OCI-LY7 (cell line): ENCODE measurements around the gene STXBP3. TPM values are rescaled to one million over a fixed set of nuclear protein-coding genes. Genes with fewer than 3 reads are reported as not detected.
A peak's percentile ranks its signal among the peaks of the same experiment; 100 is the strongest.

Source experiments
- BruUV-seq: library from RNA; stranded (reverse); fragments of 400-500 nt; replicated peaks from 2 replicates; lab custom pipeline; 2021; lab: Mats Ljungman, UMichigan
- CTCF ChIA-PET: fragments of 300-600 bp; sonication (Branson Sonifier 250); formaldehyde crosslinking; loops from one replicate; lab custom pipeline; 2022; ENCODE audit warnings: antibody characterized with exemption; ENCODE audit not compliant: unreplicated experiment; lab: Charles Lee
- POLR2A ChIA-PET: fragments of 300-600 bp; sonication (Branson Sonifier 250); formaldehyde crosslinking; loops from one replicate; lab custom pipeline; 2022; ENCODE audit warnings: antibody characterized with exemption; lab: Charles Lee
- DNase-seq: peaks from one replicate; pipeline ENCODE4 v3.0.0-alpha.2; 2015; ENCODE audit warnings: low spot score
- H2AFZ ChIP-seq: fragments of 200-600 bp; sonication (generic), shearing (Covaris generic); 2 replicates; pipeline ENCODE4 v1.6.1; 2014; ENCODE audit warnings: mild to moderate bottlenecking, antibody characterized with exemption, low read length, moderate library complexity
- H3K27ac ChIP-seq: fragments of 200-600 bp; sonication (generic); 2 replicates; pipeline ENCODE4 v1.5.1; 2014; ENCODE audit warnings: mixed run types, low read depth, mild to moderate bottlenecking, moderate library complexity, low read length, inconsistent platforms; ENCODE audit not compliant: poor library complexity, severe bottlenecking
- H3K36me3 ChIP-seq: fragments of 200-600 bp; sonication (generic); 2 replicates; pipeline ENCODE4 v1.6.1; 2014; ENCODE audit warnings: mild to moderate bottlenecking, antibody characterized with exemption, low read length, moderate library complexity, mixed read lengths; ENCODE audit not compliant: insufficient read depth
- H3K4me1 ChIP-seq: fragments of 200-600 bp; sonication (generic); 2 replicates; pipeline ENCODE4 v1.5.1; 2014; ENCODE audit warnings: mild to moderate bottlenecking, low read length; ENCODE audit not compliant: insufficient read depth, poor library complexity, severe bottlenecking
- H3K4me2 ChIP-seq: fragments of 200-600 bp; sonication (generic); 2 replicates; pipeline ENCODE4 v1.6.1; 2014; ENCODE audit warnings: mild to moderate bottlenecking, low read length
- H3K4me3 ChIP-seq: fragments of 200-600 bp; sonication (generic); 2 replicates; pipeline ENCODE4 v1.5.1; 2014; ENCODE audit warnings: mild to moderate bottlenecking, low read depth, low read length; ENCODE audit not compliant: poor library complexity, severe bottlenecking
- H3K79me2 ChIP-seq: fragments of 200-600 bp; sonication (generic); 2 replicates; pipeline ENCODE4 v1.6.1; 2016; ENCODE audit warnings: low read depth, mild to moderate bottlenecking, low read length, moderate library complexity, mixed read lengths; ENCODE audit not compliant: insufficient read depth
- H3K9me2 ChIP-seq: fragments of 200-600 bp; sonication (generic); 2 replicates; pipeline ENCODE4 v1.6.1; 2016; ENCODE audit warnings: mild to moderate bottlenecking, low read length, mixed read lengths; ENCODE audit not compliant: insufficient read depth
- H3K9me3 ChIP-seq: fragments of 200-600 bp; sonication (generic); 2 replicates; pipeline ENCODE4 v1.6.1; 2014; ENCODE audit warnings: mild to moderate bottlenecking, mixed run types, low read length, mixed read lengths
- H4K20me1 ChIP-seq: fragments of 200-600 bp; sonication (generic); 2 replicates; pipeline ENCODE4 v1.6.1; 2014; ENCODE audit warnings: mild to moderate bottlenecking, antibody characterized with exemption, low read length, moderate library complexity, mixed read lengths; ENCODE audit not compliant: insufficient read depth
- EZH2phosphoT487 ChIP-seq: fragments of 200-600 bp; sonication (generic); IDR thresholded peaks from 2 replicates; pipeline ENCODE4 v1.6.1; 2018; ENCODE audit warnings: low read depth, borderline replicate concordance, mild to moderate bottlenecking, mixed run types, antibody characterized with exemption, low read length, moderate library complexity, mixed read lengths
- intact Hi-C: fragments of 100-400 bp; cut with micrococcal nuclease; formaldehyde crosslinking; loops from one replicate; pipeline ENCODE4 v1.10.0; 2022; ENCODE audit not compliant: unreplicated experiment
- total RNA-seq, 2 experiments: library from RNA; depleted of rRNA in 1 of 2; stranded (reverse); fragments of >200 nt in 1 of 2; shearing (Covaris generic) in 1 of 2; gene quantifications; 2 replicates each; pipeline ENCODE4 v1.2.3, GENCODE V29; 2014 to 2022
- TF ChIP-seq, protein P1 (sequence below): fragments of 200-600 bp; sonication (generic); conservative IDR thresholded peaks from 2 replicates; pipeline ENCODE4 v1.5.1; 2014; ENCODE audit warnings: mild to moderate bottlenecking, antibody characterized with exemption, low read length, moderate library complexity, mixed read lengths

STXBP3 gene
- total RNA-seq, 2 experiments from 2014 or later: 27.7 to 38.2 TPM

DNA sequence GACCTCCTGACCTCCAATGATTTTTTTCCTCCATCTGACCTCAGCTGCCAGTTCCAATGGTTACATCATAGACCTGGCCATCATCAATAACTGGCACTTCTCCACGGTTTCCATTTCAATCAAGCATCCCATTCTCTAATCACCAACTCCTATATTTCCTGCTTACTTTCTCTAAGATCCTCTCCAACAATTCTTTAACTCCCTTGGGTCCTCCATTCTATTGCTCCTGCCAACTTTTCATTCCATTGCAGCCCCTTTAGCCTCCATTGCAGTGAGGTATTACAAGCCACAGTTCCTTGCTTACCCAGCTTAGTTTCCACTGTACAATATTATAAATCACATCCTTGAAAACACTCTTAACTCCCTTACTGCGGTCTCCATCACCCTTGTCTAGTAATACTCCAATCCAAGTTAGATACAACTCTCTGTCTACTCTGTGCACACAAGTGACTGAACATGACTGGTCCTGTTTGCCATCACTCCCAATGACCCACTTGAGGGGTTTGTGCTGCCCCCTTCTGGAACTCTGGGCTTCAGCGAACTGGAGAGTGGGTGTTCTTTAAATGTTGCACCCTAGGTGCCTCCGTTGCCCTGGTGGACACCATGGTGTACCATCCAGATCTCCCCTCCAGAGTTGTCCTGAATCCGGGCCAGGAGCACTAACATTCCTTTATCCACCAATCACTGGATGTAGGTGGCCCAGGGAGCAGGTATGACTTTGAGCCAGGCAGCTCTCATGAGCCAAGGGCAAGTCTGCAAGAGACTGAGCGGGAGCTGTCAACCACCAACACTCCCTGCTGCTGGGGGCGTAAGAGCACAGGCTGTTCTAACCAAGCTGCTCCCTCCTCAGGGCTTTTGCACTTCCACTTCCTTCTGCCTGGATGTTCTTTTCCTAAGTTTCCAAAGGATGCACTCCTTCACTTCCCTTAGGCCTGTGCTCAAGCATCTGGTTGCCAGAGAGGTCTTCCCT, 37.5 kb upstream of the STXBP3 start:
- TF ChIP-seq, protein P1, sequence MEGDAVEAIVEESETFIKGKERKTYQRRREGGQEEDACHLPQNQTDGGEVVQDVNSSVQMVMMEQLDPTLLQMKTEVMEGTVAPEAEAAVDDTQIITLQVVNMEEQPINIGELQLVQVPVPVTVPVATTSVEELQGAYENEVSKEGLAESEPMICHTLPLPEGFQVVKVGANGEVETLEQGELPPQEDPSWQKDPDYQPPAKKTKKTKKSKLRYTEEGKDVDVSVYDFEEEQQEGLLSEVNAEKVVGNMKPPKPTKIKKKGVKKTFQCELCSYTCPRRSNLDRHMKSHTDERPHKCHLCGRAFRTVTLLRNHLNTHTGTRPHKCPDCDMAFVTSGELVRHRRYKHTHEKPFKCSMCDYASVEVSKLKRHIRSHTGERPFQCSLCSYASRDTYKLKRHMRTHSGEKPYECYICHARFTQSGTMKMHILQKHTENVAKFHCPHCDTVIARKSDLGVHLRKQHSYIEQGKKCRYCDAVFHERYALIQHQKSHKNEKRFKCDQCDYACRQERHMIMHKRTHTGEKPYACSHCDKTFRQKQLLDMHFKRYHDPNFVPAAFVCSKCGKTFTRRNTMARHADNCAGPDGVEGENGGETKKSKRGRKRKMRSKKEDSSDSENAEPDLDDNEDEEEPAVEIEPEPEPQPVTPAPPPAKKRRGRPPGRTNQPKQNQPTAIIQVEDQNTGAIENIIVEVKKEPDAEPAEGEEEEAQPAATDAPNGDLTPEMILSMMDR: peak; percentile 73
- TF ChIP-seq EZH2phosphoT487: no peak
- Histone ChIP-seq H3K4me3 (no peak overlapping the region), H3K79me2 (no peaks in the 10 kb centered on the region), H2AFZ (no peak overlapping the region), H3K9me3 (no peaks in the 10 kb centered on the region), H4K20me1 (no peaks in the 10 kb centered on the region), H3K9me2 (no peaks in the 10 kb centered on the region), H3K4me1 (no peaks in the 10 kb centered on the region), H3K36me3 (no peaks in the 10 kb centered on the region), H3K4me2 (no peak overlapping the region), H3K27ac (no peak overlapping the region)
- BruUV-seq: no TSS peak
- CTCF ChIA-PET: no interaction called here
- POLR2A ChIA-PET: interaction anchor here (0.6 to 1.0 kb wide), 4 partner anchors 11 to 258 kb away, joined by 3 to 4 read pairs (median 3); no protein-coding TSS in a partner anchor
- peak; percentile 38 for DNase-seq
- intact Hi-C loops: no loop called here

DNA sequence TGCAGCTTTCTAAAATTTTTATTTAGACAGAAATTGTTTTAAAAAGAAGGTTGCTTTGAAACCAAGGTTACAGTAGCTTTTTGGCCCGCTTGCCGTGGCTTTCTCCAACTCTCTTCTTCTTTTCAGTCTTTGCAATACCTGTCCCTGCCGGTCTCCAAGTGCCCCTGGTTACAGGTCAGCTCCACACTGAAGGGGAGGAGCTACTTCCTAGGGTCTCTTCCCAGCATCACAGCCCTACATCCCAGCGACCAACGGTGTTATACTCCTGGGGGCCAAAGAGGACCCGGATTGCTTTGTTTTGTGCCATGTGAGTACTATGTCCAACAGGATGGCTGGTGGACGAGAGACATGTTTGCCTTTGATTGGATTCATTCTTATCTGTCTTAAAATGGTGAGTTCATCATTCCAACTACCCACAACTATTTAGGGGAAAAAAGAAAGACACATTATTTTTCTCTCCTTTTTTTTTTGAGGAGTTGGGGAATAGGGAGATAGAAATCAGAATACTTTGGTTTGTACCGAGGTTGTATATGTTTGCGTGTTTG, 33.8 kb upstream of the STXBP3 start, which contains the start of gene FNDC7:
FNDC7 (plus strand) TSS at position 303 of the 545 bp plus-strand sequence; CDS start at position 329, 26 bp downstream.
- CTCF ChIA-PET: no interaction called here
- POLR2A ChIA-PET: interaction anchor here (0.7 kb wide), 1 partner anchor 1370 kb away, joined by 3 read pairs; no protein-coding TSS in a partner anchor

More for the DNA sequence above, 33.8 kb upstream of the STXBP3 start, which contains the start of gene FNDC7:
- H3K27ac ChIP-seq: no peak within 1 kb of the TSS
- H3K9me2 ChIP-seq: no peaks in the 10 kb centered on the region
- no peak within 1 kb of the TSS for H3K4me2 ChIP-seq
- DNase-seq: no peak
- no TSS peak for BruUV-seq
- intact Hi-C loops: no loop called here
- no peaks in the 10 kb centered on the region for H3K4me1 ChIP-seq
- H3K4me3 ChIP-seq: no peak within 1 kb of the TSS
- no peaks in the 10 kb centered on the region for H3K79me2 ChIP-seq
- H3K36me3 ChIP-seq: no peaks in the 10 kb centered on the region
- H3K9me3 ChIP-seq: no peaks in the 10 kb centered on the region
- no peak within 1 kb of the TSS for H2AFZ ChIP-seq
- H4K20me1 ChIP-seq: no peaks in the 10 kb centered on the region
- TF ChIP-seq EZH2phosphoT487: no peak
- TF ChIP-seq, protein P1: no peak
